ENCODE measurements around the gene VAMP2. TPM values are rescaled to one million over a fixed set of nuclear protein-coding genes. Genes with fewer than 3 reads are reported as not detected.

The VAMP2 gene
- total and polyA plus RNA-seq, 2 donors (not counting 1 experiment from before 2014, with no cell fraction given), result 162 to 209 TPM

DNA sequence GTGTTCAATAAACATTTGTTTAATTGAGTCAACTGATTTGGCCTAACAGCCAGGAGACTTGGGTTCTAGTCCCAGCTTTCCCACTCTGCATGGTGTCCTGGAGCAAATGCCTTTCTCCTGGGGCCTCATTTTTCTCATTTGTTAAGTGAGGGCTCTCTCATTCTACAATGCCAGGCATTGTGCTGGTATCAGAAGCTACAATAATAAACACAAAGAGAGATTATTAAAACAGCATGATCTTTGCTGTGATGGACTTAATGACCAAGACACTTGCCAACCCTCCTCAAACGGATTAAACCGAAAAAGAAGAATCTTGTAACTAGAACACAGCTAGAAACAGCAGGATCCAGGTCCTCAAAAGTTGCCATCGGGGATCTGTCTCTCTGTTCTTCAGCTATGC, 4.8 kb upstream of the VAMP2 start:
- no peaks in the 10 kb centered on the region for H3K27me3 Mint-ChIP-seq
- no peak overlapping the region for H2AFZ ChIP-seq (ENCODE audit: insufficient read depth, low read depth, low read length, poor library complexity, severe bottlenecking)
- no peak overlapping the region for H3K27ac ChIP-seq (ENCODE audit: low read length in 2 of 2)
- H3K4me2 ChIP-seq (replicated peaks; ENCODE audit: low read depth, low read length, poor library complexity, severe bottlenecking), result no peak overlapping the region
- H3K9ac ChIP-seq (ENCODE audit: low read length), result no peak overlapping the region
- POLR2A ChIA-PET, result interaction anchor here (0.6 kb wide), 1 partner anchor 79 kb away, joined by 9 read pairs; no protein-coding TSS in a partner anchor
- H3K27me3 ChIP-seq (replicated peaks in 1 of 4; ENCODE audit: control extremely low read depth in 1 of 4, control insufficient read depth in 3 of 4, insufficient read depth in 4 of 4, low read length in 3 of 4), result no peaks in the 10 kb centered on the region
- CTCF ChIA-PET, result interaction anchor here (1.2 to 2.0 kb wide), 3 partner anchors 9 to 48 kb away, joined by 3 to 7 read pairs (median 5); no protein-coding TSS in a partner anchor
- intact Hi-C loops (cut with micrococcal nuclease), result no loop called here
- no peak overlapping the region for H3K4me3 ChIP-seq (ENCODE audit: control extremely low read depth in 1 of 5, extremely low read depth in 1 of 5, insufficient read depth in 1 of 5, low read depth in 2 of 5, low read length in 4 of 5)
- TF ChIP-seq, protein P1, sequence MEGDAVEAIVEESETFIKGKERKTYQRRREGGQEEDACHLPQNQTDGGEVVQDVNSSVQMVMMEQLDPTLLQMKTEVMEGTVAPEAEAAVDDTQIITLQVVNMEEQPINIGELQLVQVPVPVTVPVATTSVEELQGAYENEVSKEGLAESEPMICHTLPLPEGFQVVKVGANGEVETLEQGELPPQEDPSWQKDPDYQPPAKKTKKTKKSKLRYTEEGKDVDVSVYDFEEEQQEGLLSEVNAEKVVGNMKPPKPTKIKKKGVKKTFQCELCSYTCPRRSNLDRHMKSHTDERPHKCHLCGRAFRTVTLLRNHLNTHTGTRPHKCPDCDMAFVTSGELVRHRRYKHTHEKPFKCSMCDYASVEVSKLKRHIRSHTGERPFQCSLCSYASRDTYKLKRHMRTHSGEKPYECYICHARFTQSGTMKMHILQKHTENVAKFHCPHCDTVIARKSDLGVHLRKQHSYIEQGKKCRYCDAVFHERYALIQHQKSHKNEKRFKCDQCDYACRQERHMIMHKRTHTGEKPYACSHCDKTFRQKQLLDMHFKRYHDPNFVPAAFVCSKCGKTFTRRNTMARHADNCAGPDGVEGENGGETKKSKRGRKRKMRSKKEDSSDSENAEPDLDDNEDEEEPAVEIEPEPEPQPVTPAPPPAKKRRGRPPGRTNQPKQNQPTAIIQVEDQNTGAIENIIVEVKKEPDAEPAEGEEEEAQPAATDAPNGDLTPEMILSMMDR (IDR thresholded peaks at IDR 0.05), result no peak
- no peak for TF ChIP-seq EZH2 (IDR thresholded peaks at IDR 0.05; ENCODE audit: borderline replicate concordance, insufficient read depth, low read depth, low read length, poor library complexity, severe bottlenecking)
- H4K20me1 ChIP-seq (ENCODE audit: control insufficient read depth, insufficient read depth, low read length, poor library complexity, severe bottlenecking), result peaks cover under 1% of the 10 kb centered on the region
- no peaks in the 10 kb centered on the region for H3K9me3 Mint-ChIP-seq (ENCODE audit: insufficient read depth)
- no peaks in the 10 kb centered on the region for H3K36me3 ChIP-seq (replicated peaks in 1 of 2; ENCODE audit: control extremely low read depth in 1 of 2, control insufficient read depth in 1 of 2, extremely low read depth in 1 of 2, insufficient read depth in 2 of 2, low read length in 1 of 2)
- no peaks in the 10 kb centered on the region for H3K9me3 ChIP-seq (ENCODE audit: control extremely low read depth in 1 of 3, control insufficient read depth in 2 of 3, insufficient read depth in 1 of 3, low read length in 2 of 3)
- no peak overlapping the region for H3K27ac Mint-ChIP-seq
- no peak for ATAC-seq (ENCODE audit: low read depth)
- no peak for DNase-seq
- peaks cover 27% of the 10 kb centered on the region for H3K4me1 Mint-ChIP-seq
- peaks cover 7% of the 10 kb centered on the region for H3K79me2 ChIP-seq (ENCODE audit: control insufficient read depth, insufficient read depth, low read length)
- no peak overlapping the region for H3K4me3 Mint-ChIP-seq
- H3K4me1 ChIP-seq (ENCODE audit: control insufficient read depth in 2 of 2, insufficient read depth in 2 of 2, low read length in 2 of 2), result peaks cover 17 to 26% of the 10 kb centered on the region in 2 donors
- 100% methylated on average over 3 of the region's 3 CpGs for WGBS (ENCODE audit: insufficient coverage)

DNA sequence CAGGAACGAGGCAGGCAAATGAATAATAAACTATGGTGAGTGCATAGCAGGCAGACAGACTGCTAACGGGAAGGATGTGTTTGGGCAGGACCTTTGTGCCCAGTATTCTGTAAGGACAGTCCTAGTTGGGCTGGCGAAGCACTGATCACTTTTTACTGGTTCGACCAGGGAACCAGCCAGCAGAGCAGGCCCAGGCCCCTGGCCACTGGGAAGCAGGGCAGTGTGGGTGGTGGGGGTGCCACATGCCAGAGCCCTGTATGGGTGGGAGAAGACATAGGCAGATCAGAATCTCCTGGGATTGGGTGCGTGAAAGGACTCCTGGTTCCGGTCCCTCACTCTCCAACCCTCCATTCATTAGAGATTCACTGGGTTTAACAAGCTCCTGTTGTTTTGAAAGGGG, 4.0 kb upstream of the VAMP2 start:
- ChIA-PET CTCF (interaction anchor here (2.0 kb wide), 1 partner anchor 8 kb away, joined by 7 read pairs; no protein-coding TSS in a partner anchor), POLR2A (no interaction called here)
- Histone ChIP-seq H3K27ac (ENCODE audit: low read length in 2 of 2) (no peak overlapping the region), H3K79me2 (ENCODE audit: control insufficient read depth, insufficient read depth, low read length) (peaks cover 14% of the 10 kb centered on the region), H2AFZ (ENCODE audit: insufficient read depth, low read depth, low read length, poor library complexity, severe bottlenecking) (no peak overlapping the region), H3K9me3 (ENCODE audit: control extremely low read depth in 1 of 3, control insufficient read depth in 2 of 3, insufficient read depth in 1 of 3, low read length in 2 of 3) (no peaks in the 10 kb centered on the region), H3K27me3 (replicated peaks in 1 of 4; ENCODE audit: control extremely low read depth in 1 of 4, control insufficient read depth in 3 of 4, insufficient read depth in 4 of 4, low read length in 3 of 4) (no peaks in the 10 kb centered on the region), H3K4me3 (ENCODE audit: control extremely low read depth in 1 of 5, extremely low read depth in 1 of 5, insufficient read depth in 1 of 5, low read depth in 2 of 5, low read length in 4 of 5) (no peak overlapping the region), H3K36me3 (replicated peaks in 1 of 2; ENCODE audit: control extremely low read depth in 1 of 2, control insufficient read depth in 1 of 2, extremely low read depth in 1 of 2, insufficient read depth in 2 of 2, low read length in 1 of 2) (peaks cover 0 to under 1% of the 10 kb centered on the region in 2 experiments), H3K4me1 (ENCODE audit: control insufficient read depth in 2 of 2, insufficient read depth in 2 of 2, low read length in 2 of 2) (peaks cover 21 to 27% of the 10 kb centered on the region in 2 donors), H4K20me1 (ENCODE audit: control insufficient read depth, insufficient read depth, low read length, poor library complexity, severe bottlenecking) (peaks cover 4% of the 10 kb centered on the region), H3K9ac (ENCODE audit: low read length) (no peak overlapping the region), H3K4me2 (replicated peaks; ENCODE audit: low read depth, low read length, poor library complexity, severe bottlenecking) (no peak overlapping the region)
- WGBS (ENCODE audit: insufficient coverage), result 97% methylated on average over 4 of the region's 6 CpGs
- Mint-ChIP-seq H3K27me3 (no peaks in the 10 kb centered on the region), H3K4me1 (peaks cover 25% of the 10 kb centered on the region), H3K9me3 (ENCODE audit: insufficient read depth) (no peaks in the 10 kb centered on the region), H3K4me3 (no peak overlapping the region), H3K27ac (no peak overlapping the region)
- no peak for DNase-seq
- no peak for ATAC-seq (ENCODE audit: low read depth)
- intact Hi-C loops (cut with micrococcal nuclease), result no loop called here
- TF ChIP-seq, protein P1 (IDR thresholded peaks at IDR 0.05), result no peak
- no peak for TF ChIP-seq EZH2 (IDR thresholded peaks at IDR 0.05; ENCODE audit: borderline replicate concordance, insufficient read depth, low read depth, low read length, poor library complexity, severe bottlenecking)

Measured in B cell (primary cell).